PC-9 (cell line): ENCODE results near the gene IKBKG.

Experiments used
- EZH2 ChIP-seq: fragments of 200-600 bp; sonication (generic); IDR thresholded peaks from 2 replicates; pipeline ENCODE4 v1.8.0; 2017; ENCODE audit warnings: antibody characterized with exemption, low read depth
- TF ChIP-seq, protein P1 (sequence below): fragments of 200-600 bp; sonication (generic); conservative IDR thresholded peaks from 2 replicates; pipeline ENCODE4 v1.6.1; 2017; ENCODE audit warnings: mixed run types, antibody characterized with exemption, mild to moderate bottlenecking, moderate library complexity

DNA sequence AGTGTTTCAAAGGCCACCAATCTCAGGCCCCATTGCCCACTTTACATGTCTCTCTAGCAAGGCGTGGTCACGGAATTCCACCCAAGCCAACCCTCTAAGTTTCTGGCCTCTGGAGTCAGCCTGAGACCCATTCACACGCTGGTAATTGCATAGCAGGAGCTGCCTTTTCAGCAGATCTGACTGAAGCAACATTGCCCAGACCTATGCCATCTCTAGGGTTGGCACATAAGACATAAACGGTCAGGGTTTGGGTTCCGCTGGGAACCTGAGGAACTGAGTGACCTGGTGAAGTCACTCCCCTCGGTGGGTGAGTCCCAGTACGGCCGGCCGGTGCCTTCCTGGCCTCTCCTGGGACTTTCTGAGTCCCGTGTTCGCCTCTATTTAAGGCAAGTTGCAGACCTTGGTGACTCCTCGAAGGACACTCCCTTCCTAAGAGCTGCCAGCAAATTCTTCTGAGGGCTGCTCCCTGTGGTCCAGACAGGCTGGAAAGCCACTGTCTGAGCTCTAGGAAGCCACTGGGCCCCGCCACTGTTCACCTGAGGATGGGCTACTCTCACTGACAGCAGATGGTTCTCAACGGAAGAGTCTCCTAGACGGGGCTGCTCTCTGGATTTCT is 53.4 kb downstream of the IKBKG start:
- TF ChIP-seq, protein P1, sequence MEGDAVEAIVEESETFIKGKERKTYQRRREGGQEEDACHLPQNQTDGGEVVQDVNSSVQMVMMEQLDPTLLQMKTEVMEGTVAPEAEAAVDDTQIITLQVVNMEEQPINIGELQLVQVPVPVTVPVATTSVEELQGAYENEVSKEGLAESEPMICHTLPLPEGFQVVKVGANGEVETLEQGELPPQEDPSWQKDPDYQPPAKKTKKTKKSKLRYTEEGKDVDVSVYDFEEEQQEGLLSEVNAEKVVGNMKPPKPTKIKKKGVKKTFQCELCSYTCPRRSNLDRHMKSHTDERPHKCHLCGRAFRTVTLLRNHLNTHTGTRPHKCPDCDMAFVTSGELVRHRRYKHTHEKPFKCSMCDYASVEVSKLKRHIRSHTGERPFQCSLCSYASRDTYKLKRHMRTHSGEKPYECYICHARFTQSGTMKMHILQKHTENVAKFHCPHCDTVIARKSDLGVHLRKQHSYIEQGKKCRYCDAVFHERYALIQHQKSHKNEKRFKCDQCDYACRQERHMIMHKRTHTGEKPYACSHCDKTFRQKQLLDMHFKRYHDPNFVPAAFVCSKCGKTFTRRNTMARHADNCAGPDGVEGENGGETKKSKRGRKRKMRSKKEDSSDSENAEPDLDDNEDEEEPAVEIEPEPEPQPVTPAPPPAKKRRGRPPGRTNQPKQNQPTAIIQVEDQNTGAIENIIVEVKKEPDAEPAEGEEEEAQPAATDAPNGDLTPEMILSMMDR = no peak
- no peak for TF ChIP-seq EZH2
